GDM1 (cell line): ENCODE measurements around the gene SFXN4.
"Not testable (repeated sequence)": the region's sequence is repeated elsewhere in the genome, so short reads cannot be mapped to it uniquely, and the experiment has no call there.

ENCODE experiments used
- DNase-seq: peaks from one replicate; lab custom pipeline; 2025; lab: John Stamatoyannopoulos, UW

Gene SFXN4

GRCh38 chr10:119107771-119108170 is 57.7 kb downstream of the SFXN4 start:
- DNase-seq, result not testable (repeated sequence)

GRCh38 chr10:119107106-119107505 is 58.4 kb downstream of the SFXN4 start:
- DNase-seq, result not testable (repeated sequence)

GRCh38 chr10:119105899-119106298 is 59.6 kb downstream of the SFXN4 start:
- not testable (repeated sequence) for DNase-seq

DNA sequence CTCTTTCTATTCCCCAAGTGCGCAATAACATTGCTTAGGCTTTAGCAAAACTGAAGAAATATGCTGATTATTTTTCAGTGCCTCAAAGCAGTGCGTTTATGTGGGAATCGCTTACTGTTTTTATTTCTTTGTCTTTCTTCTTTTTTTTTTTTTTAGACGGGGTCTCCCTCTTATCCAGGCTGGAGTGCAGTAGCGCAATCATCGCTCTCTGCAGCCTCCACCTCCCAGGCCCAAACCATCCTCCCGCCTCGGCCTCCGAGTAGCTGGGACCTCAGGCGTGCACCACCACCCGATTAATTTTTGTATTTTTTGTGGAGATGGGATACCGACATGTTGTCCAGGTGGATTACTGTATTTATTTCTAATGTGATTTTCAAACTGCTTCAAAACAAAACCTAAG is 60.4 kb downstream of the SFXN4 start:
- DNase-seq, result no peak

DNA sequence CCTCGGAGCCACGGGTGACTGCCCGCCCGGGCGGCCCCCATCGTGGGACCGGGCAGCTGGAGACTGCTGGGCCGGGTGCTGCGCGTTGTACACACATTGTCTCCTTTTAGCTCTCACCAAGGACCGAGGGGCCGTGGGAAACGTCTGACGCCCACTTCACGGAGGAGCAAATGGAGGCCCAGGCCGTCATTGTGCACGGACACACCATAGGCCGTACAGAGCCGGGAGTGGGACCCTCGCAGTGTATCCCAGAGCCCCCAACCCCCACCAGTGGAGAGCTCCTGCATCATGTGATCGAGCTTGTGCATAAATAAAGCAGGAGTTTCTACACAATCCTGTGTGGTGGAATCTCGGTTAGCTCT is 60.9 kb downstream of the SFXN4 start:
- no peak for DNase-seq

- DNase-seq, result peak; percentile 59
Measured at GRCh38 chr10:119103903-119104653, 61.4 kb downstream of the SFXN4 start, which contains the start of gene DENND10. Gene DENND10, plus strand, starts transcription at chr10:119104113. Its CDS starts 30 bp downstream, at chr10:119104143.

DNA sequence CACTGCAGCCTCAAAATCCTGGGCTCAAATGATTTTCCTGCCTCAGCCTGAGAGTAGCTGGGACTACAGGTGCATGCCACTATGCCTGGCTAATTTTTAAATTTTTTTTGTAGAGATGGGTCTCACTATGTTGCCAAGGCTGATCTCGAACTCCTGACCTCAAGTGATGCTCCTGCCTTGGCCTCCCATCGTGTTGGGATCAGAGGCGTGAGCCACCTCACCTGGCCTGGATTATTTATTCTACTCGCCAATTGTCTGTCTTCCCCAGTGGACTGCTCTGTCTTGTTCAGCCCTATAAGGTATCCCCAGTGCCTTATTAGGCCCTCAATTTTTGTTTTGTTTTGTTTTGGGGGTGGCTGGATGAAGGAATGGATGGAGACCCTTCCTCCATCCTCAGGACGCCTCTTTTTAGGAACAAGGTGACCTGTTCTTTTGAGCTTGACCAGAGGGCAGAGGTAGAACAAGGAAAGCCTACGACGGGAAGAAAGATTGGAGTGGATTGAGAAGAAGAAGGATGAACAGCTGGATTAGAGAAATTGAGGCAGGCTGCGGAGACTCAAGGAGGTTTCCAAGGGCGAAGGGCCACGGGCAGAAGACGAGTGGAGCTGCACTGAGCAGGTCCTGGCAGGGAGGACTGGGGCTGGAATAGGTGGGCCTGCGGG is 62.1 kb downstream of the SFXN4 start:
- DNase-seq, result no peak

DNA sequence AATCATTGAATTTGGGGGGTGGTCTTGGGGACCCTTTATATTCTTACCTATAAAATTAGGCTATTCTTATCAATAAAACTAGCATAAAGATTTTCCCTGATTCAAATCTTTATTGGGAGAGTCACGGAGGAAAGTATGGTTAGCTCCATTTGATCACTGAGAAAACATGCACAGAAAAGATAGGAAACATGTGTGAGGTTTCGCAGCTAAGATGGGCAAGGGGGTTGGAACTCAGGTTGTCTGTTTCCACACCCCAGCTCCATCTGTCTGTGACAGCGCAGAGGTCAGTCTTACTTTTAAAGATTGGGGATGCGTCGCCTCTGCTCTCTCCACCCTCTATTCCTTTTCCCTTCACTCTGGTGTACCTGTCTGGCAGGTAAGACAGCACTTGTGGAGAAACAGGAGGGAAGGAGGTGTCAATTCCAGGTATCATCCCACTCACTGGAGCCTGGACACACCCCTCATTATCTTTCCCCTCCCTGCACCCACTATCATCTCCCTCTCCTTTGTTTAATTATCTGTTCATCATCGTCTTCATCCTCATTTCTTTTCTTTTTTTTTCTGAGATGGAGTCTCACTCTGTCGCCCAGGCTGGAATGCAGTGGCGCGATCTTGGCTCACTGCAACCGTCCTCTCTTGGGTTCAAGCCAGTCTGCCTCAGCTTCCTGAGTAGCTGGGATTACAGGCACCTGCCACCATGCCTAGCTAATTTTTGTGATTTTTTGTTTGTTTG is 64.0 kb downstream of the SFXN4 start:
- no peak for DNase-seq

DNA sequence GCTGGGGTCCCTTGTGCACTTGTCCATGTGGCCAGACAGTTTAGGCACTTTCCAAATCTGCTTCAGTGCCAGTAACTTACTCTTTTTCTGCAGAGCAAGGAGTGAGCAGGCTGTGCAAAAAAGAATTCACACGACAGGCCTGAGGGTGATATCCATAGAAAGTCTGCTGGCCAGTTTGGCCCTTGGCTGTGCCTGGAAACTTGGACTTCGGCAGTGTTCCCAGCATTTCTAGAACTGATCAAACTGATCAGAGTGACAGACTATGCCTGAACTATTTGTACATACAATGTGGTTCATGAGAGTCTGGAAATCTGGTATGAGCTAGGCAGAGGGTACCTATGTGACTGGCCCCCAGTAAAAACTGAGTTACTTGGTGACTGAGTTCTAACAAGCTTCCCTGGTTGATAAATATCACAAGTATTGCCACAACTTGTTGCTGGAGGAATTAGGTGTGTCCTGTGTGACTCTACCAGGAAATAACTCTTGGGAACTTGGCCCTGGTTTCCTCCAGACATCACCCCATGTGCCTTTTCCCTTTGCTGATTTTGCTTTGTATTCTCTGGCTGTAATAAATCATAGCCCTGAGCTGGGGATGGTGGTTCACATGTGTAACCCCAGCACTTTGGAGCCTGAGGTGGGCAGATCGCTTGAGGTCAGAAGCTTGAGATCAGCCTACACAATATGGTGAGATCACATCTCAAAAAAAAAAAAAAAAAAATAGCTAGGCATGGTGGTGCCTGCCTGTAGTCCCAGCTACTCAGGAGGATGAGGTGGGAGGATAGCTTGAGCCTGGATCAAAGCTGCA is 64.9 kb downstream of the SFXN4 start:
- DNase-seq, result no peak

DNA sequence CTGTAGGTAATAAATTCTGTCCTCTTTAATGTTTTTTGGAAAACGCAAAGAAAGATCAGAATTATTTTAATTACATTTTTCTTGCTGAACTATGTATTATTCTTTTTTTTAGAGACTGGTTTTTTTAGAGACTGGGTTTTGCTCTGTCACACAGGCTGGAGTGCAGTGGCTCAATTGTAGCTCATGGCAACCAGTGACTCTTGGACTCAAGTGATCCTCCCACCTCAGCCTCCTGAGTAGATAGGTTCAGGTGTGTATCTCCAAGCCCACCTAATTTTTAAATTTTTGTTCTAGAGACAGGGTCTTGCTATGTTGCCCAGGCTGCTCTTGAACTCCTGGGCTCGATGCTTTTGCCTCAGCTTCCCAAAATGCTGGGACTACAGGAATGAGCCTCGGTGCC is 66.9 kb downstream of the SFXN4 start:
- DNase-seq, result no peak

GRCh38 chr10:119096641-119097415 is 68.7 kb downstream of the SFXN4 start:
- not testable (repeated sequence) for DNase-seq

GRCh38 chr10:119095640-119096039 is 69.9 kb downstream of the SFXN4 start:
- no peak for DNase-seq

GRCh38 chr10:119090968-119091367 is 74.5 kb downstream of the SFXN4 start:
- DNase-seq, result no peak
